SKM-1 (cell line): ENCODE results near the gene FBXO21.
"Not testable (repeated sequence)": the region's sequence is repeated elsewhere in the genome, so short reads cannot be mapped to it uniquely, and the experiment has no call there.

Experiments
- DNase-seq: peaks from one replicate; lab custom pipeline; 2025; ENCODE audit not compliant: unreplicated experiment; lab: John Stamatoyannopoulos, UW

The FBXO21 gene

GRCh38 chr12:117109943-117110635 lies 80.2 kb downstream of the FBXO21 start:
- no peak for DNase-seq

GRCh38 chr12:117105902-117106301 lies 84.4 kb downstream of the FBXO21 start:
- no peak for DNase-seq

- DNase-seq, result not testable (repeated sequence)
Measured at GRCh38 chr12:117104003-117104402, 86.3 kb downstream of the FBXO21 start.

GRCh38 chr12:117102800-117103181 lies 87.5 kb downstream of the FBXO21 start:
- no peak for DNase-seq

GRCh38 chr12:117101953-117102799 lies 88.1 kb downstream of the FBXO21 start:
- DNase-seq, result no peak

GRCh38 chr12:117100851-117101673 lies 89.2 kb downstream of the FBXO21 start:
- DNase-seq, result no peak

GRCh38 chr12:117100251-117100650 lies 90.0 kb downstream of the FBXO21 start:
- DNase-seq, result no peak

GRCh38 chr12:117098361-117099217 lies 91.7 kb downstream of the FBXO21 start:
- DNase-seq, result no peak

- no peak for DNase-seq
Measured at GRCh38 chr12:117098024-117098360, 92.3 kb downstream of the FBXO21 start.

- DNase-seq, result no peak
Measured at GRCh38 chr12:117097159-117097558, 93.1 kb downstream of the FBXO21 start.

- no peak for DNase-seq
Measured at GRCh38 chr12:117096501-117097042, 93.7 kb downstream of the FBXO21 start.

- DNase-seq, result not testable (repeated sequence)
Measured at GRCh38 chr12:117095191-117095590, 95.1 kb downstream of the FBXO21 start.

GRCh38 chr12:117093918-117094630 lies 96.2 kb downstream of the FBXO21 start:
- DNase-seq, result no peak

GRCh38 chr12:117093431-117093830 lies 96.8 kb downstream of the FBXO21 start:
- DNase-seq, result no peak

GRCh38 chr12:117092886-117093285 lies 97.4 kb downstream of the FBXO21 start:
- DNase-seq, result no peak

- DNase-seq, result no peak
Measured at GRCh38 chr12:117092511-117092780, 97.8 kb downstream of the FBXO21 start.
